Suprapubic skin (tissue), 4 donors: ENCODE results near the gene CFAP99. TPM values are rescaled to one million over a fixed set of nuclear protein-coding genes. Genes with fewer than 3 reads are reported as not detected.
"Not testable (repeated sequence)": the region's sequence is repeated elsewhere in the genome, so short reads cannot be mapped to it uniquely, and the experiment has no call there.

ENCODE experiments used
- DNase-seq, 2 donors: peaks; one replicate each; pipeline ENCODE4 v3.0.0-alpha.2; 2019; ENCODE audit warnings: low spot score in 2 of 2
- H3K27ac ChIP-seq: fragments of 200-600 bp; sonication (generic); one replicate; pipeline ENCODE4 v1.5.1; 2019
- H3K27me3 ChIP-seq: fragments of 200-600 bp; sonication (generic); one replicate; pipeline ENCODE4 v1.5.1; 2019
- H3K36me3 ChIP-seq: fragments of 200-600 bp; sonication (generic); one replicate; pipeline ENCODE4 v1.5.1; 2019
- H3K4me1 ChIP-seq: fragments of 200-600 bp; sonication (generic); one replicate; pipeline ENCODE4 v1.5.1; 2019
- H3K4me3 ChIP-seq: fragments of 200-600 bp; sonication (generic); one replicate; pipeline ENCODE4 v1.5.1; 2019; ENCODE audit warnings: mild to moderate bottlenecking
- H3K9me3 ChIP-seq: fragments of 200-600 bp; sonication (generic); one replicate; pipeline ENCODE4 v1.5.1; 2019
- EP300 ChIP-seq: sonication (generic); formaldehyde crosslinking; IDR thresholded peaks from one replicate; pipeline ENCODE4 v1.6.1; 2017; ENCODE audit warnings: antibody characterized with exemption
- POLR2A ChIP-seq, 2 donors: fragments of 450-650 bp; IDR thresholded peaks; one replicate each; pipeline ENCODE4 v1.6.1; 2017; ENCODE audit warnings: antibody characterized with exemption in 2 of 2, mild to moderate bottlenecking in 2 of 2, moderate library complexity in 2 of 2
- POLR2AphosphoS5 ChIP-seq, 3 donors: sonication (generic); formaldehyde crosslinking; IDR thresholded peaks; one replicate each; pipeline ENCODE4 v1.6.1; 2017; ENCODE audit warnings: antibody characterized with exemption in 3 of 3
- WGBS: methylation state at CpG from one replicate; pipeline ENCODE4 v1.1.5; 2018; 5-methylcytosine and 5-hydroxymethylcytosine counted together
- total RNA-seq, 4 donors: library from RNA; depleted of rRNA; stranded (reverse); fragments of >200 nt; gene quantifications; one replicate each; pipeline ENCODE4 v1.1.0, GENCODE V29; 2016
- TF ChIP-seq, protein P1 (sequence below), 2 donors: fragments of 200-600 bp in 1 of 2; fragments of 450-650 bp in 1 of 2; sonication (generic) in 1 of 2; IDR thresholded peaks; one replicate each; pipeline ENCODE4 v1.5.1; 2016 to 2019; ENCODE audit warnings: antibody characterized with exemption in 2 of 2, mild to moderate bottlenecking in 1 of 2, moderate library complexity in 1 of 2

CFAP99 gene
- total RNA-seq, 4 donors from 2014 or later: not detected

DNA sequence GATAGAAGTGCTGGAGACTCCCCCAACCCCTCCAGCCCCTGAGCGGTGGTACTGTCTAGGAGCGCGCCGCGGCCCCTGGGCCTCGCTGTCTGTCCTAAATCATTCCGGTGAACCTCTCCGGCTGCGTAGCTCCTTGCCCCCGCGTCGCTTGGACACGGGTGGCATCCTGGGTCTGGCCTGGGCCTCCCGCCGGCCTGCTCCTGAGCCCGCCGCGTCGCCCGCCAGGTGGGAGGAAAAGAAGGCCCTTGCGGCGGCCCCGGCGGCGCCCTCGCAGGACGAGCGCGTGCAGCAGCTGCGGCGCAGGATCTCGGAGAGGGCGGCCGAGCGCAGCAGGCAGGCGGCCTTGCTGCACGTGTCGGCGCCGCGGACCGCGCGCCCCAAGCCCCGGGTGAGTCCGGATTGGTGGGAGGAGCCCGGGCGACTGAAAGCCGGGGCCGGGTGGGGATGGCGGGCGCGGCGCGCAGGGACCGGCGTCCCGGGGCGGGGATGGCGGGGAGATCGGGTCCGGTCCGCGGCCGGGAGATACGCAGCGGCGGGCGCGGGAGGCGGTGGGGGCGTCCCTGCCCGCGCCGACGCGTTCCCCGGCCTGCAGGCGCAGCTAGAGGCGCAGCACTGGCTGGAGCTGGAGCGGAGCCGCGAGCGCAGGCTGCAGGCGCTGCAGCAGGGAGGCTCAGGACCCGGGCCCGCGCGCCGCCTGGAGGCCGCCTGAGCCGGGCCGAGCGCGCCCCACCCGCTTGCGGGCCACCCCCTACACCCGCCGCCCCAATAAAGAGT lies 43.6 kb downstream of the CFAP99 start:
- Histone ChIP-seq H3K9me3 (no peaks in the 10 kb centered on the region), H3K4me3 (peak overlapping the region; percentile 72), H3K27me3 (peaks cover 12% of the 10 kb centered on the region), H3K36me3 (no peaks in the 10 kb centered on the region), H3K4me1 (peaks cover 14% of the 10 kb centered on the region), H3K27ac (no peak overlapping the region)
- 37% methylated on average over 9 of the region's 99 CpGs for WGBS
- no peak for DNase-seq
- no peak for TF ChIP-seq EP300
- TF ChIP-seq, protein P1, sequence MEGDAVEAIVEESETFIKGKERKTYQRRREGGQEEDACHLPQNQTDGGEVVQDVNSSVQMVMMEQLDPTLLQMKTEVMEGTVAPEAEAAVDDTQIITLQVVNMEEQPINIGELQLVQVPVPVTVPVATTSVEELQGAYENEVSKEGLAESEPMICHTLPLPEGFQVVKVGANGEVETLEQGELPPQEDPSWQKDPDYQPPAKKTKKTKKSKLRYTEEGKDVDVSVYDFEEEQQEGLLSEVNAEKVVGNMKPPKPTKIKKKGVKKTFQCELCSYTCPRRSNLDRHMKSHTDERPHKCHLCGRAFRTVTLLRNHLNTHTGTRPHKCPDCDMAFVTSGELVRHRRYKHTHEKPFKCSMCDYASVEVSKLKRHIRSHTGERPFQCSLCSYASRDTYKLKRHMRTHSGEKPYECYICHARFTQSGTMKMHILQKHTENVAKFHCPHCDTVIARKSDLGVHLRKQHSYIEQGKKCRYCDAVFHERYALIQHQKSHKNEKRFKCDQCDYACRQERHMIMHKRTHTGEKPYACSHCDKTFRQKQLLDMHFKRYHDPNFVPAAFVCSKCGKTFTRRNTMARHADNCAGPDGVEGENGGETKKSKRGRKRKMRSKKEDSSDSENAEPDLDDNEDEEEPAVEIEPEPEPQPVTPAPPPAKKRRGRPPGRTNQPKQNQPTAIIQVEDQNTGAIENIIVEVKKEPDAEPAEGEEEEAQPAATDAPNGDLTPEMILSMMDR (IDR thresholded peaks at IDR 0.05): peak; percentile 31 to 66

DNA sequence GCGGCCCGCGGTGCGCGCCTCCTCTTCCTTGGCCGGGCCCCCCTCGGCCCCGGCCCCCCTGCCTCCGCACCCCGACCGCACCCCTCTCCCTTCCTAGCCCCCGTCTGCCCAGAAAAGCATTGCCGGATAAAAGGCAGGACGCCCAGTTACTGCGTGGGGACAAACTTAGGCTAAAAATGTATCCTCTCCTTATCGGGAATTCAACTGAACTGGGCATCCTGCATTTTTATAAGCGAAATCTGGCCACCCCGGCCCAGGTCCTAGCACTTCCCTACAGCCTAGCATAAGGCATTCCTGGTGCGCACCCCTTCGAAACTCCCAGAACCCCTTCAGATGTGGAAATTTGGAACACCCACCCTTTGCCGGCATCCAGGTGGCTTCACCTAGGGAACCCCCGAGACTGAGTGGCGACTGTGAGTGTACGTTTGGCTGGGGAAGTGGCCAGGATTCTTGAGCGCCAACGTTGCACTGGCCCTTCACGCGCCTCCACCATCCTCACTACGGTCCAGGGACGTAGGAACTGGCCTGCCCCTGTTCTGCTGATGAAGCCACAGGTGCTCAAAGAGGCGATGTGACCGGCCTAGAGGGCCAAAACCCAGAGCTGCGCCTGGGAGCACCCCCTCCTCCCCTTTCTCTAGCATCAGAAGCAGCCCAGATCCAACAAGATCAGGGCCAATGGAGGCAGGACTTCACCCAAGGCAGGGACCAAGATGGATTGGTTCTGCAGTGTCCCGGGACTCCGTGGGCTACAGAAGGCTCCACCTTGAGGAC lies 44.4 kb downstream of the CFAP99 start:
- Histone ChIP-seq H3K36me3 (no peaks in the 10 kb centered on the region), H3K27me3 (peaks cover 12% of the 10 kb centered on the region), H3K9me3 (no peaks in the 10 kb centered on the region), H3K4me3 (peak overlapping the region; percentile 72), H3K4me1 (peaks cover 20% of the 10 kb centered on the region), H3K27ac (no peak overlapping the region)
- TF ChIP-seq EP300 (no peak), POLR2AphosphoS5 (IDR thresholded peaks at IDR 0.05) (no peak), POLR2A (IDR thresholded peaks at IDR 0.05) (no peak)
- TF ChIP-seq, protein P1 (IDR thresholded peaks at IDR 0.05): no peak
- DNase-seq: no peak
- WGBS: 44% methylated on average over 24 of the region's 35 CpGs

DNA sequence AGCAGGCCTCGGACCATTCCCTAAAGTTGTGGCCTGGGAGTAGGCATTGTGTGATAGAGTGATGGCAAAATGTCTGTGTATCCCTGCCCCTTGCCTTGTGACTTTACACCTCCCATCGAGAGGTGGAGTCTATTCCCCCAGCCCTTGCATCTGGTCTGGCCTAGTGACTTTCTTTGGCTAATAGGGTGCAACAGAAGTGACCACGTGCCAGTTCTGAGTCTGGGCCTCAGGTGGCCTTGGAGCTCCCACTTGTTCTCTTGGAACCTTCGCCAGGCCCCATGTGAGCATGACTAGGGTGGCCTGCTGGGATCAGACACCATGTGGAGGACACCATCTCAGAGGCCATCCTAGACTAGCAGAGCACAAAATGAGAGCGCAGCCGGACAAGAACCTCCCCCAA lies 46.3 kb downstream of the CFAP99 start:
- no peak overlapping the region for H3K27ac ChIP-seq
- TF ChIP-seq POLR2AphosphoS5 (IDR thresholded peaks at IDR 0.05) (no peak), POLR2A (IDR thresholded peaks at IDR 0.05) (no peak), EP300 (no peak)
- TF ChIP-seq, protein P1 (IDR thresholded peaks at IDR 0.05): no peak
- DNase-seq: no peak
- no peak overlapping the region for H3K4me3 ChIP-seq
- WGBS: 70% methylated on average over 2 of the region's 6 CpGs
- H3K27me3 ChIP-seq: peaks cover under 1% of the 10 kb centered on the region
- H3K36me3 ChIP-seq: no peaks in the 10 kb centered on the region
- H3K4me1 ChIP-seq: peaks cover 26% of the 10 kb centered on the region
- no peaks in the 10 kb centered on the region for H3K9me3 ChIP-seq

DNA sequence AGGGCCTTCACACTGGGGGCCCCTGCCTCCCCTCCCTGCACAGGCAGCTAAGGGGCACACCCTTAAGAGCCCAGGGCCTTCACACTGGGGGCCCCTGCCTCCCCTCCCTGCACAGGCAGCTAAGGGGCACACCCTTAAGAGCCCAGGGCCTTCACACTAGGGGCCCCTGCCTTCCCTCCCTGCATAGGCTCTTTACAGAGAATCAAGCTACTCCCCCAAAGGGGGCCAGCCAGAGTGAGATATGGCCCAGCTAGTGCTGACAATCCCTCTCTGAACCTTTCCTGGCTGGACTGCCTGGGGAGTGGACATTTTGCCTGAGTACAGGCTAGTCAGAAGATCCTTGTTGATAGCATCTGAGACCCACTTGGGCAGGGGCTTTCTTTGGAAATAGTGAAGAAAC lies 46.8 kb downstream of the CFAP99 start:
- H3K27ac ChIP-seq, H3K27me3 ChIP-seq, H3K9me3 ChIP-seq, DNase-seq, H3K36me3 ChIP-seq, H3K4me3 ChIP-seq: not testable (repeated sequence)
- peaks cover 31% of the 10 kb centered on the region for H3K4me1 ChIP-seq

DNA sequence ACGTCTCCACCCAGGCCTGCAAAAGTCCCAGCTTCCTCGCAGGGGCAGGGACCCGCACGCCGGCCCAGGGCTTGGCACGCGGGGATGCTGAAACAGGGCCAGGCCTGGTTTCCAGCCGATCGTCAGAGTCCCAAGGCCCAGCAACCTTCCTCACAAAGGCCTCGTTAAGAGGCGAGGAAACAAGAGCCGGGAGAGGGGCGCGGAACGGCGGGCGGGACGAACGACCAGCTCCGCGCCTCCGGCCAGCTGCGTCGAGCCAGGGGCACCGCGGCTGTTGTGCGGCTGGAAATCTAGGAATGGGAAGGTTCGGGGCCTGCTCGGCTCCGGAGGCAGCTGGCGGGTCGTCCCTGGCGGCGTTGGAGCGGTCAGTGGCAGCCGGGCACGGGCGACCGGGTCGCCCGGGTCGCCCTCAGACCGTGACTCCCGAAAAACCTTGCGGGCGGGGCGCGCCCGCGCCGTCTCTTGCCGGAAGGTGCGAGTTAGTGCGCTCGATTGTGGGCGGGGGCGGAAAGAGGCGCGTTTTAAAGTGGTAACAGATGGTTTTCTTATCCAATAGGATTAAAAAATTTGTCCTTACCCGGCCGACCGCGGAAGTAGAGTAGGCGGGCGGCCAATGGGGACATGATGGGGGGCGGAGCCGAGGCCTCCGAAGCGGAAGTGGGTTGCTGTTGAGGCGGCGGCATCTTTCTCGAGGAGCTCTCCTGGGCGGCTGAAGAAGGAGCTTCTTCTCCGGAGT lies 49.9 kb downstream of the CFAP99 start, which contains the start of gene RNF4:
Gene RNF4, plus strand, starts transcription at position 651 of the 736 bp plus-strand sequence. CDS start 21,388 bp downstream, outside the sequence.
- peaks cover 29% of the 10 kb centered on the region for H3K4me1 ChIP-seq
- TF ChIP-seq POLR2A (IDR thresholded peaks at IDR 0.05): peak; percentile 29 to 66
- TF ChIP-seq, protein P1 (IDR thresholded peaks at IDR 0.05): no peak
- TF ChIP-seq POLR2AphosphoS5 (IDR thresholded peaks at IDR 0.05): peak in 2 of 3 donors; percentile 9 to 12
- H3K27ac ChIP-seq: peak within 1 kb of the TSS; percentile 94
- peaks cover 10% of the 10 kb centered on the region for H3K36me3 ChIP-seq
- no peaks in the 10 kb centered on the region for H3K9me3 ChIP-seq
- H3K4me3 ChIP-seq: peak within 1 kb of the TSS; percentile 99
- 0% methylated on average over 1 of the region's 74 CpGs for WGBS
- H3K27me3 ChIP-seq: no peaks in the 10 kb centered on the region
- DNase-seq: peak; percentile 98 to 99
